Measurements from ENCODE around the gene KLF7. TPM values are rescaled to one million over a fixed set of nuclear protein-coding genes. Genes with fewer than 3 reads are reported as not detected.
A peak's percentile ranks its signal among the peaks of the same experiment; 100 is the strongest.

Gene KLF7
- total RNA-seq, 3 donors from 2014 or later (not counting 1 experiment from before 2014, with no cell fraction given) = 22.9 to 39.1 (median 32.4) TPM

DNA sequence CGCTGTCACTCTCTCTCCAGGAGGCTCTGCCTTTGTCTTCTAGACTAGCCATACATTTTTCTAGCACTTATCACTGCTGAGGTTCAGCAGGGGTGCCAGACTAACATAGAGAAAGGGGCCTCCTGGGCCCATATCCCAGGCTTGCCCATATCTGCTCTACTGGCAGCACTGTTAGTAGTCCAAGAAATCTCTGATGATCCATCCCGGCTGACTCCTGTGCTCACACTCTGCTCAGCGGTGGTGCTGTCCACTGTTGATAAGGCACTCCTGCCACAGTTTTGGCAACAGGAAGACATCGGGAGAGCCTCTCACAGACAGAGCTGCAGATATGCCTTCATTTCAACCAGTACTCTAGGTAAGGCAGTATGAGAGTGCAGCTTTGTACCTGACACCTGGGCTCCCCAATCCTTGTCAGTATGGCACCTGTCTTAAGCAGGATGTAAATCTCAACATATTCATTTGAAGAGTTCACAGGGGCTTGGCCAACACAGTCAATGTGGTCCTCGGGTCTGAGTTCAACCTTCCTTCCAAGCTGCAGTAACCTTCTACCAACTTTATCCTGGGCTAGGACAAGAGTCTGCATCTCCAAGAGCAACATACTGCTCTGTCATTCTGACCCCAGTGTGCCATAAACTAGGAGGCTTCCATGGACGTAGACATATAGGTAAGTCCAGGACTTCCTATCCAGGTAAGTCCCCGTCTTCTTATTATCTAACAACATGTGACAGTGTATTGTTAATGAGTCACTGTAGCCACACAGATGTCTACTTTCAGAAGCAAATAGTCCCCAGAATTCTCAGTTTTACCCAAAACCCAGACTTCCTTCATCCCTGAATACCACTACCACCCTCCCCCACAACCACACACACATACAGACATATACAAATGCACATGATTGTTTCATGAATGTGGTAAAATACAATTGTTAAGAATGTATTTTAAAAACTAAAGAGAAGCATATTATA is 16.2 kb downstream of the KLF7 start:
- H3K9me3 Mint-ChIP-seq = no peaks in the 10 kb centered on the region
- H3K36me3 Mint-ChIP-seq = no peaks in the 10 kb centered on the region
- peak overlapping the region in 1 of 2 donors; percentile 28 for H3K27ac Mint-ChIP-seq
- Histone ChIP-seq H3K27ac (ENCODE audit: low read length) (no peak overlapping the region), H3K27me3 (ENCODE audit: control insufficient read depth, insufficient read depth, low read length) (no peaks in the 10 kb centered on the region), H3K4me3 (ENCODE audit: low read length) (no peak overlapping the region), H3K9me3 (ENCODE audit: control insufficient read depth, insufficient read depth, low read length) (no peaks in the 10 kb centered on the region), H3K4me1 (ENCODE audit: control insufficient read depth, insufficient read depth, low read length) (peaks cover 18% of the 10 kb centered on the region), H3K36me3 (ENCODE audit: control insufficient read depth, insufficient read depth, low read length) (peaks cover 2% of the 10 kb centered on the region)
- no peak overlapping the region for H3K4me3 Mint-ChIP-seq
- ATAC-seq (no peak), DNase-seq (no peak)
- TF ChIP-seq, protein P1, sequence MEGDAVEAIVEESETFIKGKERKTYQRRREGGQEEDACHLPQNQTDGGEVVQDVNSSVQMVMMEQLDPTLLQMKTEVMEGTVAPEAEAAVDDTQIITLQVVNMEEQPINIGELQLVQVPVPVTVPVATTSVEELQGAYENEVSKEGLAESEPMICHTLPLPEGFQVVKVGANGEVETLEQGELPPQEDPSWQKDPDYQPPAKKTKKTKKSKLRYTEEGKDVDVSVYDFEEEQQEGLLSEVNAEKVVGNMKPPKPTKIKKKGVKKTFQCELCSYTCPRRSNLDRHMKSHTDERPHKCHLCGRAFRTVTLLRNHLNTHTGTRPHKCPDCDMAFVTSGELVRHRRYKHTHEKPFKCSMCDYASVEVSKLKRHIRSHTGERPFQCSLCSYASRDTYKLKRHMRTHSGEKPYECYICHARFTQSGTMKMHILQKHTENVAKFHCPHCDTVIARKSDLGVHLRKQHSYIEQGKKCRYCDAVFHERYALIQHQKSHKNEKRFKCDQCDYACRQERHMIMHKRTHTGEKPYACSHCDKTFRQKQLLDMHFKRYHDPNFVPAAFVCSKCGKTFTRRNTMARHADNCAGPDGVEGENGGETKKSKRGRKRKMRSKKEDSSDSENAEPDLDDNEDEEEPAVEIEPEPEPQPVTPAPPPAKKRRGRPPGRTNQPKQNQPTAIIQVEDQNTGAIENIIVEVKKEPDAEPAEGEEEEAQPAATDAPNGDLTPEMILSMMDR (IDR thresholded peaks at IDR 0.05) = no peak
- H3K27me3 Mint-ChIP-seq (ENCODE audit: low read depth in 2 of 2) = peaks cover 0 to 3% of the 10 kb centered on the region in 2 donors
- H3K4me1 Mint-ChIP-seq = peaks cover 40 to 50% of the 10 kb centered on the region in 2 donors
- WGBS (ENCODE audit: insufficient coverage) = 64% methylated on average over 7 of the region's 7 CpGs
- intact Hi-C loops (cut with micrococcal nuclease) = no loop called here

DNA sequence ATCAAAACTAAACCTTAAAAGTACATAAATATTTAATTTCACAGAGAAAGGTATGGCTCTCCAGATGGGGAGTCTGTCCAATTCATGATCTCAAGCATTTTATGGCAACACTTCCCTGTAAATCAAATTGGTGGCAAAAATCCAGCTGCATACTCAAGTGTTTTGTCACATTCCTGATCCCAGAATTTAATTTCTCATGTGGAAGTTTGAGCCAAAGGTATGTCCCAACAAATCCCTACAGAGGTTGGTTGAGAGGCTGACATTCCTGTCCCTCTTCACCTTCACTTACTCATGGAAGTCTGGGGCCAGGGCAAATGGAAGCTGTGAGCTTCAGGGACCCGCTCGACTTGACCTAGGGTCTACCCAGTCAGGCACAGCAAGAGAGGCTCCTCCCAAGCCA is 17.7 kb downstream of the KLF7 start:
- Histone ChIP-seq H3K9me3 (ENCODE audit: control insufficient read depth, insufficient read depth, low read length) (no peaks in the 10 kb centered on the region), H3K27ac (ENCODE audit: low read length) (no peak overlapping the region), H3K27me3 (ENCODE audit: control insufficient read depth, insufficient read depth, low read length) (no peaks in the 10 kb centered on the region), H3K4me1 (ENCODE audit: control insufficient read depth, insufficient read depth, low read length) (peaks cover 27% of the 10 kb centered on the region), H3K36me3 (ENCODE audit: control insufficient read depth, insufficient read depth, low read length) (peaks cover 2% of the 10 kb centered on the region), H3K4me3 (ENCODE audit: low read length) (no peak overlapping the region)
- DNase-seq = no peak
- Mint-ChIP-seq H3K4me3 (no peak overlapping the region), H3K4me1 (peaks cover 45 to 55% of the 10 kb centered on the region in 2 donors), H3K9me3 (no peaks in the 10 kb centered on the region), H3K27ac (no peak overlapping the region), H3K36me3 (no peaks in the 10 kb centered on the region), H3K27me3 (ENCODE audit: low read depth in 2 of 2) (peaks cover 0 to 3% of the 10 kb centered on the region in 2 donors)
- TF ChIP-seq, protein P1 (IDR thresholded peaks at IDR 0.05) = no peak
- intact Hi-C loops (cut with micrococcal nuclease) = no loop called here
- no peak for ATAC-seq
- WGBS (ENCODE audit: insufficient coverage) = 89% methylated on average over 2 of the region's 2 CpGs

DNA sequence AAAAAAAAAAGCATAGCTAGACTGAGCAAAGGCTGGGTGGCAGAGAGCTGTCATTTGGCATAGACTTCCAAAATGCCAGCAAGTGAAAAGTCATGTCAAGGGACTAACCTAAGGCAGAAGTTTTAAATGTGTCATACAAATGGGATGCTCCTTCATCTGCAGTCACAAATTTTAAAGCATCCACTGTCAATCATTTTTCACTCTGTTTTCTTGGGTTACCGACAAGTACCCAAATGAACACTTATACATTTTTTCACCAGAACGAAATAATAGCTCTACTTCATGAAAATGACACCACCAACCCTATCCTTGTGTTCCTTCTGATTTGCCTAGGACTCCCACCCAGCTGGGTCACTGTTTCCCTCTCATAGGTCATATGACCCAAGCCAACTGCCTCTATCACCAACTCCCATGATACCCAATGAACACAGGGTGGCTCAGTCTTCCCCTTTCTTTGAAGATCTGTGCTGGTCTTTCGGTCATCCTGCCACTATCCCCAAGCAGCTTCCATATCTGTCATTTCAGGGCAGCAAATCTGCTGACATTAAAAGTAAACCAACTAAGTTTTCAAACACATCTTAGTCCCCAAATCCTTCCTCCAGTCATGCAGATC is 21.5 kb downstream of the KLF7 start:
- peaks cover 28% of the 10 kb centered on the region for H3K4me1 ChIP-seq (ENCODE audit: control insufficient read depth, insufficient read depth, low read length)
- no peak for DNase-seq
- H3K9me3 Mint-ChIP-seq = no peaks in the 10 kb centered on the region
- no peaks in the 10 kb centered on the region for H3K27me3 ChIP-seq (ENCODE audit: control insufficient read depth, insufficient read depth, low read length)
- peaks cover 46 to 50% of the 10 kb centered on the region in 2 donors for H3K4me1 Mint-ChIP-seq
- 86% methylated on average over 3 of the region's 3 CpGs for WGBS (ENCODE audit: insufficient coverage)
- intact Hi-C loops (cut with micrococcal nuclease) = loop anchor here (5.0 kb wide), 1 partner anchor 328 kb away; no protein-coding TSS in a partner anchor
- peak overlapping the region; percentile 89 for H3K4me3 Mint-ChIP-seq
- H3K4me3 ChIP-seq (ENCODE audit: low read length) = no peak overlapping the region
- H3K27ac ChIP-seq (ENCODE audit: low read length) = peak overlapping the region; percentile 95
- peak overlapping the region; percentile 87 to 88 for H3K27ac Mint-ChIP-seq
- no peaks in the 10 kb centered on the region for H3K9me3 ChIP-seq (ENCODE audit: control insufficient read depth, insufficient read depth, low read length)
- ATAC-seq = no peak
- TF ChIP-seq, protein P1 (IDR thresholded peaks at IDR 0.05) = no peak
- H3K36me3 ChIP-seq (ENCODE audit: control insufficient read depth, insufficient read depth, low read length) = peaks cover 2% of the 10 kb centered on the region
- no peaks in the 10 kb centered on the region for H3K36me3 Mint-ChIP-seq
- peaks cover 0 to 3% of the 10 kb centered on the region in 2 donors for H3K27me3 Mint-ChIP-seq (ENCODE audit: low read depth in 2 of 2)
